ENCODE measurements around the gene MINDY3.

The MINDY3 gene

DNA sequence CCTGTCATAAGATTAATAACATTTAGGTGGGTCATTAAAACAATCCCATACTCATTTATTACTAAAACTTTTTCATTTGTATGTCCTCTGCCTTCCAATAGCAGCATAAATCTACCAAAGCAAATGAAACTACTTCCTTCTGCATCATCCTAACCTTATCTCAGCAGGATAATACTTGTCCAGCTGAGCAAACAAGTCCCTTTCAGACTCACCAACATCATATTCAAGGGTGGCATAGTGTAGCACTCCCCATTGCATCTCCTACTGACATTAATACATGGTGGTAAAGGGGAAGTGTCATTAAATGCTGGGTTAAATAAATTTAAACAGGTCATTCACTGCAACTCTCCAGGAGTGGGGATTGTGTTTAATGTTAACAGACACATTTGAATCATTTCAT, 3.4 kb upstream of the MINDY3 start:
- Histone ChIP-seq H3K27ac (no peak overlapping the region), H3K79me2 (ENCODE audit: insufficient read depth, low read depth) (peaks cover 7% of the 10 kb centered on the region), H3K36me3 (ENCODE audit: insufficient read depth) (no peaks in the 10 kb centered on the region), H3K27me3 (ENCODE audit: insufficient read depth, low read depth) (no peaks in the 10 kb centered on the region), H3K4me3 (IDR thresholded peaks at IDR 0.05; ENCODE audit: insufficient read depth, low read depth, low read length) (no peak overlapping the region), H3K4me2 (no peak overlapping the region), H3K4me1 (ENCODE audit: low read depth, poor library complexity, severe bottlenecking) (peaks cover 11% of the 10 kb centered on the region), H3K9ac (no peak overlapping the region), H2AFZ (ENCODE audit: low read depth) (no peak overlapping the region), H4K20me1 (ENCODE audit: insufficient read depth) (no peaks in the 10 kb centered on the region)
- TF ChIP-seq, protein P1, sequence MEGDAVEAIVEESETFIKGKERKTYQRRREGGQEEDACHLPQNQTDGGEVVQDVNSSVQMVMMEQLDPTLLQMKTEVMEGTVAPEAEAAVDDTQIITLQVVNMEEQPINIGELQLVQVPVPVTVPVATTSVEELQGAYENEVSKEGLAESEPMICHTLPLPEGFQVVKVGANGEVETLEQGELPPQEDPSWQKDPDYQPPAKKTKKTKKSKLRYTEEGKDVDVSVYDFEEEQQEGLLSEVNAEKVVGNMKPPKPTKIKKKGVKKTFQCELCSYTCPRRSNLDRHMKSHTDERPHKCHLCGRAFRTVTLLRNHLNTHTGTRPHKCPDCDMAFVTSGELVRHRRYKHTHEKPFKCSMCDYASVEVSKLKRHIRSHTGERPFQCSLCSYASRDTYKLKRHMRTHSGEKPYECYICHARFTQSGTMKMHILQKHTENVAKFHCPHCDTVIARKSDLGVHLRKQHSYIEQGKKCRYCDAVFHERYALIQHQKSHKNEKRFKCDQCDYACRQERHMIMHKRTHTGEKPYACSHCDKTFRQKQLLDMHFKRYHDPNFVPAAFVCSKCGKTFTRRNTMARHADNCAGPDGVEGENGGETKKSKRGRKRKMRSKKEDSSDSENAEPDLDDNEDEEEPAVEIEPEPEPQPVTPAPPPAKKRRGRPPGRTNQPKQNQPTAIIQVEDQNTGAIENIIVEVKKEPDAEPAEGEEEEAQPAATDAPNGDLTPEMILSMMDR (conservative IDR thresholded peaks at IDR 0.05; ENCODE audit: low read depth, low read length), result no peak

DNA sequence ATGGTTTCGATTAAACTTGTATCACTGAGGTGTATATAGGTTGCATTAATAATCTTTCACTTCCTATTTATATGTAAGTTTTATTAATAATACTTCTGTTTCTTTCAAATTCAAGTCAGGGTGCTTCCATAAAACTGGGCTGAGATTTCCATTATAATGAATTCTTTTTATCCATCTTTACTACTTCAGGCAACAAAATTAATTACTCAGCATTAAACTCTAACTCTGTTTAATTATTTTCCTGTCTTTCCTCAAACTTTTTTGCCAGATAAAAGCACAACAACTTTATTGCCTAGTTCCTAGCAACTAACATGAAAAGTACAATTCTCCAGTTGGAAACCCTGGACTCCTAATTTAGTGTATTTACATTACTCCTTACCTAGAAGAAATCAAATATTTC, 3.0 kb upstream of the MINDY3 start:
- H3K9ac ChIP-seq, result no peak overlapping the region
- TF ChIP-seq, protein P1 (conservative IDR thresholded peaks at IDR 0.05; ENCODE audit: low read depth, low read length), result no peak
- H2AFZ ChIP-seq (ENCODE audit: low read depth), result no peak overlapping the region
- no peak overlapping the region for H3K4me2 ChIP-seq
- no peaks in the 10 kb centered on the region for H3K27me3 ChIP-seq (ENCODE audit: insufficient read depth, low read depth)
- peaks cover 11% of the 10 kb centered on the region for H3K79me2 ChIP-seq (ENCODE audit: insufficient read depth, low read depth)
- H3K4me1 ChIP-seq (ENCODE audit: low read depth, poor library complexity, severe bottlenecking), result peaks cover 15% of the 10 kb centered on the region
- H4K20me1 ChIP-seq (ENCODE audit: insufficient read depth), result no peaks in the 10 kb centered on the region
- no peak overlapping the region for H3K27ac ChIP-seq
- H3K4me3 ChIP-seq (IDR thresholded peaks at IDR 0.05; ENCODE audit: insufficient read depth, low read depth, low read length), result no peak overlapping the region
- no peaks in the 10 kb centered on the region for H3K36me3 ChIP-seq (ENCODE audit: insufficient read depth)

DNA sequence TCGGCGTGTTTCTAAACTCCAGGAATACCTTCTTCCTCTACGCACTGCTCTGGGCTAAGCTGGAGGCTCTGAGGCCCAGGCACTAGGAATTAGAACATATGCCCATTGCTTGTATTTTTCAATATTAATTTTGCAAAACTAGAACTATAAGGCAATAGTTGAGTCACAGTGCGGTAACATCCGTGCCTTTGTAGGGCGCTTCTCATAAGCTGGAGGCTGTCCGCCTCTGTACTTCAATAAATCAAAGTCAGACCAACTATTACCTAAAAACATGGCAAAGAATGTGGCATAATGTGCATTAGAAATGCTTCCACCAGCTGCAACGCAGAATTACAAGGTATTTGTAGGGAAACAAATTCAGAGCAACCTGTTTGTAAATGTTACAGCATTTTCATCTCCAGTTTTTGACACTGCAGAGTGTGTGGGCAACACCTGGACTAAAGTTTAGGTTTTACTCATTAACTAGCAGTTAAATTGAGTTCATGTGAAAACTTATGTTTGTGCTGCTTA, 440 bp upstream of the MINDY3 start:
- H3K9ac ChIP-seq, result no peak overlapping the region; the same call in 1 of the 2 replicates

DNA sequence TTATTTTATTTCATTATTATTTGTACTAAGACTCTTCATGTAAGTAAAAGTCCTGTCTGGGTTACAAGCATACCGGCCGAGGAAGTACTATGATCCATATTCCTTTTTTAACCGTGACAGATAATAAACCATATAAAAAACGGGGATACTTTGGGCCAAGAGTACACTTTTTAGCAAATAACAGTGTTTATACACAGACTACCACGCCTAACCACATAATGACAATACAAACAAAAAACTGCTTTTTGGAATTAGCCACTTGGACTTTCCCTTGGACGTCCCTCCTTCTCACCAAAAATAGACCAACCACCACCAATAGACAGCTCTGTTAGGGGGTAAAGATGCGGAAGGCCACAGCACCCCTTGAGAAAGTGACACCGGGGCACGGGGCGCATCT, 800 bp downstream of the MINDY3 start:
- peak overlapping the region; percentile 51; the same call in 1 of the 2 replicates for H3K9ac ChIP-seq
- TF ChIP-seq, protein P1 (conservative IDR thresholded peaks at IDR 0.05; ENCODE audit: low read depth, low read length), result no peak
- peak overlapping the region; percentile 96 for H2AFZ ChIP-seq (ENCODE audit: low read depth)

More for the DNA sequence above, 440 bp upstream of the MINDY3 start:
- TF ChIP-seq, protein P1 (conservative IDR thresholded peaks at IDR 0.05; ENCODE audit: low read depth, low read length), result no peak
- Histone ChIP-seq H3K36me3 (ENCODE audit: insufficient read depth) (no peaks in the 10 kb centered on the region), H4K20me1 (ENCODE audit: insufficient read depth) (no peaks in the 10 kb centered on the region), H3K27me3 (ENCODE audit: insufficient read depth, low read depth) (no peaks in the 10 kb centered on the region), H2AFZ (ENCODE audit: low read depth) (peak overlapping the region; percentile 96), H3K4me2 (peak overlapping the region; percentile 84), H3K79me2 (ENCODE audit: insufficient read depth, low read depth) (peaks cover 29% of the 10 kb centered on the region), H3K4me1 (ENCODE audit: low read depth, poor library complexity, severe bottlenecking) (peaks cover 22% of the 10 kb centered on the region), H3K27ac (peak overlapping the region; percentile 60; the same call in 1 of the 2 replicates), H3K4me3 (IDR thresholded peaks at IDR 0.05; ENCODE audit: insufficient read depth, low read depth, low read length) (peak overlapping the region; percentile 72)

More for the DNA sequence above, 800 bp downstream of the MINDY3 start:
- Histone ChIP-seq H3K79me2 (ENCODE audit: insufficient read depth, low read depth) (peaks cover 34% of the 10 kb centered on the region), H3K36me3 (ENCODE audit: insufficient read depth) (no peaks in the 10 kb centered on the region), H3K4me3 (IDR thresholded peaks at IDR 0.05; ENCODE audit: insufficient read depth, low read depth, low read length) (peak overlapping the region; percentile 72), H3K4me1 (ENCODE audit: low read depth, poor library complexity, severe bottlenecking) (peaks cover 22% of the 10 kb centered on the region), H4K20me1 (ENCODE audit: insufficient read depth) (no peaks in the 10 kb centered on the region), H3K27ac (peak overlapping the region; percentile 60), H3K27me3 (ENCODE audit: insufficient read depth, low read depth) (no peaks in the 10 kb centered on the region), H3K4me2 (peak overlapping the region; percentile 89)

All from KMS-11 (cell line).